IMR-90 (cell line): ENCODE data around the gene KRTAP5-4. TPM values are rescaled to one million over a fixed set of nuclear protein-coding genes. Genes with fewer than 3 reads are reported as not detected.

Source experiments
- ATAC-seq: fragments of 200-7000 bp; cut with Tn5 transposase; 2 replicates; pipeline ENCODE4 v1.9.1; 2020; ENCODE audit warnings: low read depth, mild to moderate bottlenecking, moderate library complexity
- BruUV-seq: library from RNA; stranded (reverse); fragments of 400-500 nt; replicated peaks from 2 replicates; lab custom pipeline; 2021; lab: Mats Ljungman, UMichigan
- CTCF ChIA-PET: fragments of 300-600 bp; formaldehyde crosslinking; extraction: SDS; loops from one replicate; lab custom pipeline; 2021; ENCODE audit warnings: antibody characterized with exemption; lab: Yijun Ruan, JAX
- POLR2A ChIA-PET: fragments of 300-600 bp; sonication (Branson Sonifier 250); formaldehyde crosslinking; loops from one replicate; lab custom pipeline; 2022; ENCODE audit warnings: antibody characterized with exemption; ENCODE audit not compliant: unreplicated experiment; lab: Charles Lee
- DNase-seq: peaks from one replicate; pipeline ENCODE4 v3.0.0; 2013
- H2AFZ ChIP-seq: replicated peaks from 2 replicates; pipeline ENCODE3; 2013; ENCODE audit warnings: low read length, mild to moderate bottlenecking; ENCODE audit not compliant: poor library complexity
- H2AK5ac ChIP-seq: 2 replicates; pipeline ENCODE4 v1.6.1; 2013; ENCODE audit warnings: low read depth, low read length, inconsistent platforms
- H2AK9ac ChIP-seq: replicated peaks from 2 replicates; pipeline ENCODE3; 2013; ENCODE audit warnings: mild to moderate bottlenecking, low read depth, low read length, moderate library complexity; ENCODE audit not compliant: poor library complexity
- H2BK120ac ChIP-seq: 2 replicates; pipeline ENCODE4 v1.6.1; 2013; ENCODE audit warnings: low read depth, low read length, inconsistent platforms
- H2BK15ac ChIP-seq: 3 replicates; pipeline ENCODE4 v1.6.1; 2013; ENCODE audit warnings: low read depth, low read length, inconsistent platforms
- H2BK20ac ChIP-seq: 2 replicates; pipeline ENCODE4 v1.6.1; 2013; ENCODE audit warnings: low read depth, mild to moderate bottlenecking, inconsistent platforms, low read length, moderate library complexity
- H2BK5ac ChIP-seq: 2 replicates; pipeline ENCODE4 v1.6.1; 2013; ENCODE audit warnings: mild to moderate bottlenecking, low read depth, low read length, inconsistent platforms; ENCODE audit not compliant: poor library complexity, severe bottlenecking
- H3K14ac ChIP-seq: replicated peaks from 2 replicates; pipeline ENCODE4 v1.6.1; 2013; ENCODE audit warnings: low read depth, low read length, inconsistent platforms
- H3K18ac ChIP-seq: 2 replicates; pipeline ENCODE4 v1.6.1; 2013; ENCODE audit warnings: low read depth, low read length, control low read depth
- H3K23ac ChIP-seq: 2 replicates; pipeline ENCODE4 v1.6.1; 2013; ENCODE audit warnings: low read depth, low read length, inconsistent platforms
- H3K27ac ChIP-seq: 2 replicates; pipeline ENCODE4 v1.5.1; 2013; ENCODE audit warnings: mild to moderate bottlenecking, control low read depth, low read length; ENCODE audit not compliant: insufficient read depth
- H3K27me3 ChIP-seq: 2 replicates; pipeline ENCODE4 v1.6.1; 2013; ENCODE audit warnings: low read length; ENCODE audit not compliant: control insufficient read depth, insufficient read depth
- H3K36me3 ChIP-seq: 2 replicates; pipeline ENCODE4 v1.6.1; 2013; ENCODE audit warnings: low read length, mixed read lengths; ENCODE audit not compliant: control insufficient read depth, insufficient read depth
- H3K4ac ChIP-seq: 2 replicates; pipeline ENCODE4 v1.6.1; 2013; ENCODE audit warnings: low read depth, low read length, inconsistent platforms
- H3K4me1 ChIP-seq: 2 replicates; pipeline ENCODE4 v1.6.1; 2013; ENCODE audit warnings: low read length, mixed read lengths; ENCODE audit not compliant: control insufficient read depth, insufficient read depth
- H3K4me2 ChIP-seq: 2 replicates; pipeline ENCODE4 v1.6.1; 2013; ENCODE audit warnings: low read depth, mild to moderate bottlenecking, control low read depth, low read length, moderate library complexity
- H3K4me3 ChIP-seq: 2 replicates; pipeline ENCODE4 v1.5.1; 2013; ENCODE audit warnings: low read depth, mild to moderate bottlenecking, control low read depth, low read length, moderate library complexity; ENCODE audit not compliant: insufficient read depth
- H3K56ac ChIP-seq: 2 replicates; pipeline ENCODE4 v1.6.1; 2013; ENCODE audit warnings: low read length, inconsistent platforms; ENCODE audit not compliant: insufficient read depth; ENCODE audit errors: extremely low read depth
- H3K79me1 ChIP-seq, 2 experiments: 2 replicates each; pipeline ENCODE4 v1.6.1; 2013; ENCODE audit warnings: low read length in 2 of 2, inconsistent platforms in 1 of 2, low read depth in 1 of 2
- H3K9ac ChIP-seq: 2 replicates; pipeline ENCODE4 v1.6.1; 2013; ENCODE audit warnings: low read depth, low read length, control low read depth
- H3K9me1 ChIP-seq: 2 replicates; pipeline ENCODE4 v1.6.1; 2013; ENCODE audit warnings: low read length, inconsistent platforms; ENCODE audit not compliant: insufficient read depth
- H3K9me3 ChIP-seq: 2 replicates; pipeline ENCODE4 v1.6.1; 2013; ENCODE audit warnings: low read length; ENCODE audit not compliant: control insufficient read depth, insufficient read depth
- H4K20me1 ChIP-seq: 2 replicates; pipeline ENCODE4 v1.6.1; 2013; ENCODE audit warnings: low read length, inconsistent platforms; ENCODE audit not compliant: insufficient read depth
- H4K5ac ChIP-seq: 2 replicates; pipeline ENCODE4 v1.6.1; 2013; ENCODE audit warnings: mild to moderate bottlenecking, low read depth, low read length, control low read depth
- H4K8ac ChIP-seq, 2 experiments: 2 replicates each; pipeline ENCODE4 v1.6.1; 2013; ENCODE audit warnings: low read depth in 2 of 2, low read length in 2 of 2, control low read depth in 1 of 2, inconsistent platforms in 1 of 2
- H4K91ac ChIP-seq: 2 replicates; pipeline ENCODE4 v1.6.1; 2013; ENCODE audit warnings: low read depth, low read length, inconsistent platforms; ENCODE audit not compliant: insufficient read depth
- BHLHE40 ChIP-seq: fragments of 150-350 bp; IDR thresholded peaks from 2 replicates; pipeline ENCODE4 v1.6.1; 2016; ENCODE audit warnings: mild to moderate bottlenecking, low read depth, low read length
- CEBPB ChIP-seq: IDR thresholded peaks from 2 replicates; pipeline ENCODE4 v1.6.1; 2012; ENCODE audit warnings: low read depth, low read length, improper control_type of control experiment
- CHD1 ChIP-seq: IDR thresholded peaks from 2 replicates; pipeline ENCODE4 v1.6.1; 2012; ENCODE audit warnings: low read depth, low read length, improper control_type of control experiment
- CTCF ChIP-seq: conservative IDR thresholded peaks from 2 replicates; pipeline ENCODE4 v1.5.1; 2012; ENCODE audit warnings: mild to moderate bottlenecking, low read depth, low read length, improper control_type of control experiment
- ELK1 ChIP-seq: fragments of 150-350 bp; IDR thresholded peaks from 2 replicates; pipeline ENCODE4 v1.6.1; 2016; ENCODE audit warnings: low read depth, mild to moderate bottlenecking, low read length, moderate library complexity, borderline replicate concordance
- FOS ChIP-seq: fragments of 150-350 bp; IDR thresholded peaks from 2 replicates; pipeline ENCODE4 v1.6.1; 2016; ENCODE audit warnings: low read depth, low read length
- MAFK ChIP-seq: IDR thresholded peaks from 2 replicates; pipeline ENCODE4 v1.6.1; 2012; ENCODE audit warnings: low read depth, low read length, improper control_type of control experiment
- MAZ ChIP-seq: IDR thresholded peaks from 2 replicates; pipeline ENCODE4 v1.6.1; 2012; ENCODE audit warnings: low read depth, mild to moderate bottlenecking, low read length, improper control_type of control experiment, moderate library complexity, borderline replicate concordance
- MXI1 ChIP-seq: IDR thresholded peaks from 2 replicates; pipeline ENCODE4 v1.6.1; 2012; ENCODE audit warnings: low read depth, mild to moderate bottlenecking, low read length, moderate library complexity, borderline replicate concordance
- NFE2L2 ChIP-seq: fragments of 150-350 bp; IDR thresholded peaks from 2 replicates; pipeline ENCODE4 v1.6.1; 2016; ENCODE audit warnings: low read depth, mild to moderate bottlenecking, low read length
- POLR2A ChIP-seq: IDR thresholded peaks from 2 replicates; pipeline ENCODE4 v1.6.1; 2012; ENCODE audit warnings: mild to moderate bottlenecking, low read depth, low read length
- RAD21 ChIP-seq: IDR thresholded peaks from 2 replicates; pipeline ENCODE4 v1.6.1; 2012; ENCODE audit warnings: low read length, improper control_type of control experiment
- RCOR1 ChIP-seq: IDR thresholded peaks from 2 replicates; pipeline ENCODE4 v1.6.1; 2012; ENCODE audit warnings: mild to moderate bottlenecking, low read length, improper control_type of control experiment; ENCODE audit not compliant: insufficient replicate concordance
- RFX5 ChIP-seq: IDR thresholded peaks from 2 replicates; pipeline ENCODE4 v1.8.0; 2012; ENCODE audit warnings: low read depth, mild to moderate bottlenecking, low read length, moderate library complexity
- SMC3 ChIP-seq: fragments of 150-350 bp; IDR thresholded peaks from 2 replicates; pipeline ENCODE4 v1.6.1; 2016; ENCODE audit warnings: low read depth, mild to moderate bottlenecking, antibody characterized with exemption, low read length, moderate library complexity
- USF2 ChIP-seq: fragments of 150-350 bp; IDR thresholded peaks from 2 replicates; pipeline ENCODE4 v1.6.1; 2017; ENCODE audit warnings: mild to moderate bottlenecking, antibody characterized with exemption, low read length, low read depth
- WGBS, 2 experiments: methylation state at CpG; one replicate each; pipeline versions ENCODE4 v1.1.5 to v1.1.7; 2013; ENCODE audit warnings: missing lambda C conversion rate in 2 of 2; ENCODE audit not compliant: insufficient read length in 1 of 2; ENCODE audit errors: extremely low coverage in 2 of 2; 5-methylcytosine and 5-hydroxymethylcytosine counted together
- dilution Hi-C: fragments of 300-500 bp; cut with HindIII; formaldehyde crosslinking; loops from one replicate; pipeline ENCODE4 v1.14.3; 2018; ENCODE audit warnings: low sequenced_read_pairs; ENCODE audit not compliant: unreplicated experiment
- in situ Hi-C: fragments of 300-500 bp; cut with MboI; formaldehyde crosslinking; loops from 3 replicates; pipeline ENCODE4 v1.14.3; 2019; ENCODE audit warnings: low sequenced_read_pairs, inconsistent platforms, mixed read lengths
- intact Hi-C: fragments of 100-400 bp; cut with micrococcal nuclease; formaldehyde crosslinking; loops from 2 replicates; pipeline ENCODE4 v1.10.0; 2022
- polyA plus RNA-seq, 3 experiments: library from polyadenylated mRNA; depleted of rRNA; stranded (reverse); fragments of >200 nt; gene quantifications; 2 replicates each; pipeline ENCODE4 v1.2.3, GENCODE V29; 2012; ENCODE audit warnings: low replicate concordance in 1 of 3
- total RNA-seq: library from RNA; depleted of rRNA; stranded (reverse); fragments of >200 nt; gene quantifications from 2 replicates; pipeline ENCODE4 v1.2.3, GENCODE V29; 2012

Gene KRTAP5-4
- total and polyA plus RNA-seq, 2 of the 4 experiments (the other 2 are of a cell fraction) = not detected

- H3K9ac ChIP-seq = no peak overlapping the region
- no TSS peak for BruUV-seq
- H3K18ac ChIP-seq = no peak overlapping the region
- no peaks in the 10 kb centered on the region for H3K9me3 ChIP-seq
- no peak overlapping the region for H2AK9ac ChIP-seq
- H3K36me3 ChIP-seq = no peaks in the 10 kb centered on the region
- no peak overlapping the region for H2BK15ac ChIP-seq
- no peak overlapping the region for H3K4ac ChIP-seq
- no peak overlapping the region for H2BK5ac ChIP-seq
- H2BK120ac ChIP-seq = no peak overlapping the region
- no peak overlapping the region for H3K23ac ChIP-seq
- H3K9me1 ChIP-seq = no peaks in the 10 kb centered on the region
- peaks cover 48% of the 10 kb centered on the region for H3K27me3 ChIP-seq
- intact Hi-C loops (no loop called here), in situ Hi-C loops (no loop called here), dilution Hi-C loops (no loop called here)
- H3K56ac ChIP-seq = no peak overlapping the region
- H2AFZ ChIP-seq = no peak overlapping the region
- H4K8ac ChIP-seq = no peak overlapping the region
- no peak overlapping the region for H3K27ac ChIP-seq
- no peak overlapping the region for H2BK20ac ChIP-seq
- H3K79me1 ChIP-seq = no peaks in the 10 kb centered on the region
- no peaks in the 10 kb centered on the region for H4K20me1 ChIP-seq
- ChIA-PET CTCF (interaction anchor here (0.6 to 0.8 kb wide), 2 partner anchors 13 to 46 kb away, joined by 4 to 7 read pairs; no protein-coding TSS in a partner anchor), POLR2A (no interaction called here)
- H2AK5ac ChIP-seq = no peak overlapping the region
- DNase-seq (no peak), ATAC-seq (no peak)
- no CpG with 5 or more reads among the region's 9 CpGs for WGBS, 2 experiments
- TF ChIP-seq ELK1 = no peak
- no peak for TF ChIP-seq SMC3
- TF ChIP-seq RAD21 = no peak
- TF ChIP-seq RFX5 = no peak
- no peak for TF ChIP-seq CEBPB
- TF ChIP-seq BHLHE40 = no peak
- TF ChIP-seq CHD1 = no peak
- TF ChIP-seq MAFK = no peak
- TF ChIP-seq FOS = no peak
- TF ChIP-seq USF2 = no peak
- TF ChIP-seq MXI1 = no peak
- no peak for TF ChIP-seq MAZ
- TF ChIP-seq POLR2A = no peak
- no peak for TF ChIP-seq NFE2L2
- no peak for TF ChIP-seq CTCF
- TF ChIP-seq RCOR1 = no peak
- H3K4me1 ChIP-seq = no peaks in the 10 kb centered on the region
- H4K91ac ChIP-seq = no peak overlapping the region
- no peak overlapping the region for H4K5ac ChIP-seq
- no peak overlapping the region for H3K4me2 ChIP-seq
- no peak overlapping the region for H3K14ac ChIP-seq
- H3K4me3 ChIP-seq = no peak overlapping the region
Measured at GRCh38 chr11:1592628-1593027, 29.3 kb downstream of the KRTAP5-4 start.
